Uterus (tissue), 2 donors: Measurements from ENCODE around the gene IQCF6.

Experiments
- CTCF ChIP-seq, 4 experiments: fragments of 200-600 bp in 2 of 4; fragments of 450-650 bp in 2 of 4; sonication (generic) in 2 of 4; IDR thresholded peaks; one replicate each; pipeline ENCODE4 v1.5.1; 2016 to 2019; ENCODE audit warnings: antibody characterized with exemption in 4 of 4, mild to moderate bottlenecking in 2 of 4, moderate library complexity in 1 of 4
- POLR2A ChIP-seq, 2 donors: fragments of 450-650 bp; IDR thresholded peaks; one replicate each; pipeline ENCODE4 v1.6.1; 2016; ENCODE audit warnings: antibody characterized with exemption in 2 of 2, mild to moderate bottlenecking in 1 of 2, moderate library complexity in 1 of 2

- TF ChIP-seq CTCF (IDR thresholded peaks at IDR 0.05) = no peak
- no peak for TF ChIP-seq POLR2A (IDR thresholded peaks at IDR 0.05)
These were observed 29.9 kb upstream of the IQCF6 start for GRCh38 chr3:51808934-51809333.
